MCF 10A (cell line): Measurements from ENCODE around the gene SOWAHB. TPM values are rescaled to one million over a fixed set of nuclear protein-coding genes. Genes with fewer than 3 reads are reported as not detected.
"Not testable (repeated sequence)": the region's sequence is repeated elsewhere in the genome, so short reads cannot be mapped to it uniquely, and the experiment has no call there.

Source experiments
- BruUV-seq: library from RNA; stranded (reverse); fragments of 400-500 nt; replicated peaks from 2 replicates; lab custom pipeline; 2021; lab: Mats Ljungman, UMichigan
- CTCF ChIA-PET: fragments of 300-600 bp; sonication (Branson Sonifier 250); formaldehyde crosslinking; extraction: SDS; loops from one replicate; lab custom pipeline; 2021; ENCODE audit warnings: antibody characterized with exemption, inconsistent platforms; lab: Yijun Ruan, JAX
- POLR2A ChIA-PET: fragments of 300-600, 350-650 bp; sonication (Branson Sonifier 250); formaldehyde crosslinking; extraction: SDS; loops from one replicate; lab custom pipeline; 2020; ENCODE audit warnings: antibody characterized with exemption, inconsistent platforms; lab: Yijun Ruan, JAX
- DNase-seq: peaks from one replicate; pipeline ENCODE4 v3.0.0-alpha.2; 2018; ENCODE audit not compliant: unreplicated experiment
- H3K27ac Mint-ChIP-seq: one replicate; pipeline ENCODE4 v1.8.0; 2022; ENCODE audit warnings: mild to moderate bottlenecking, low read depth, mixed read lengths; ENCODE audit not compliant: unreplicated experiment
- H3K27me3 Mint-ChIP-seq: one replicate; pipeline ENCODE4 v1.8.0; 2022; ENCODE audit warnings: mixed read lengths; ENCODE audit not compliant: insufficient read depth, unreplicated experiment
- H3K36me3 Mint-ChIP-seq: one replicate; pipeline ENCODE4 v1.8.0; 2022; ENCODE audit warnings: mild to moderate bottlenecking, moderate library complexity, mixed read lengths; ENCODE audit not compliant: insufficient read depth, unreplicated experiment
- H3K4me1 Mint-ChIP-seq: one replicate; pipeline ENCODE4 v1.8.0; 2022; ENCODE audit warnings: mixed read lengths; ENCODE audit not compliant: insufficient read depth, unreplicated experiment
- H3K4me3 Mint-ChIP-seq: one replicate; pipeline ENCODE4 v1.8.0; 2022; ENCODE audit warnings: mild to moderate bottlenecking, moderate library complexity, mixed read lengths; ENCODE audit not compliant: unreplicated experiment
- H3K9me3 Mint-ChIP-seq: one replicate; pipeline ENCODE4 v1.8.0; 2022; ENCODE audit warnings: mixed read lengths; ENCODE audit not compliant: unreplicated experiment
- intact Hi-C: fragments of 100-400 bp; cut with micrococcal nuclease; formaldehyde crosslinking; loops from 2 replicates; pipeline ENCODE4 v1.14.1; 2022
- total RNA-seq: library from RNA; stranded (reverse); gene quantifications from 2 replicates; pipeline ENCODE4 v1.2.3, GENCODE V29; 2022
- TF ChIP-seq, protein P1 (sequence below): fragments of 200-600 bp; IDR thresholded peaks from one replicate; pipeline ENCODE4 v1.8.0; 2022; ENCODE audit warnings: antibody characterized with exemption, mild to moderate bottlenecking; ENCODE audit not compliant: unreplicated experiment

Gene SOWAHB
- total RNA-seq, 1 experiment from 2014 or later = 0.58 TPM

- ChIA-PET POLR2A (no interaction called here), CTCF (interaction anchor here (0.6 to 0.7 kb wide), 2 partner anchors 32 to 486 kb away, joined by 3 to 6 read pairs; no protein-coding TSS in a partner anchor)
- BruUV-seq = no TSS peak
- H3K4me3 Mint-ChIP-seq = no peak overlapping the region
- DNase-seq = no peak
- TF ChIP-seq, protein P1, sequence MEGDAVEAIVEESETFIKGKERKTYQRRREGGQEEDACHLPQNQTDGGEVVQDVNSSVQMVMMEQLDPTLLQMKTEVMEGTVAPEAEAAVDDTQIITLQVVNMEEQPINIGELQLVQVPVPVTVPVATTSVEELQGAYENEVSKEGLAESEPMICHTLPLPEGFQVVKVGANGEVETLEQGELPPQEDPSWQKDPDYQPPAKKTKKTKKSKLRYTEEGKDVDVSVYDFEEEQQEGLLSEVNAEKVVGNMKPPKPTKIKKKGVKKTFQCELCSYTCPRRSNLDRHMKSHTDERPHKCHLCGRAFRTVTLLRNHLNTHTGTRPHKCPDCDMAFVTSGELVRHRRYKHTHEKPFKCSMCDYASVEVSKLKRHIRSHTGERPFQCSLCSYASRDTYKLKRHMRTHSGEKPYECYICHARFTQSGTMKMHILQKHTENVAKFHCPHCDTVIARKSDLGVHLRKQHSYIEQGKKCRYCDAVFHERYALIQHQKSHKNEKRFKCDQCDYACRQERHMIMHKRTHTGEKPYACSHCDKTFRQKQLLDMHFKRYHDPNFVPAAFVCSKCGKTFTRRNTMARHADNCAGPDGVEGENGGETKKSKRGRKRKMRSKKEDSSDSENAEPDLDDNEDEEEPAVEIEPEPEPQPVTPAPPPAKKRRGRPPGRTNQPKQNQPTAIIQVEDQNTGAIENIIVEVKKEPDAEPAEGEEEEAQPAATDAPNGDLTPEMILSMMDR = no peak
- H3K4me1 Mint-ChIP-seq = no peaks in the 10 kb centered on the region
- intact Hi-C loops = no loop called here
- no peaks in the 10 kb centered on the region for H3K27me3 Mint-ChIP-seq
- no peaks in the 10 kb centered on the region for H3K9me3 Mint-ChIP-seq
- H3K36me3 Mint-ChIP-seq = no peaks in the 10 kb centered on the region
- H3K27ac Mint-ChIP-seq = no peak overlapping the region
These were observed 25.4 kb downstream of the SOWAHB start for GRCh38 chr4:76872556-76872955.

DNA sequence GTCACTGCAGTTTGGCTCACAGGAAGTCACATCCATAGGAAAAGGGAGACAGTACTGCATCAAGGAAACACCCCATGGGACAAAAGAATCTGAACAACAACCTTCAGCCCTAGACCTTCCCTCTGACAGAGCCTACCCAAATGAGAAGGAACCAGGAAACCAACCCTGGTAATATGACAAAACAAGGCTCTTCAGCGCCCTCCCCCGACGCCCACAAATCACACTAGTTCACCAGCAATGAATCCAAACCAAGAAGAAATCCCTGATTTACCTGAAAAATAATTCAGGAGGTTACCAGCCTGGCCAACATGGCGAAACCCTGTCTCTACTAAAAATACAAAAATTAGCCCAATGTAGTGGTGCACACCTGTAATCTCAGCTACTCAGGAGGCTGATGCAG, 29.2 kb downstream of the SOWAHB start:
- POLR2A ChIA-PET, H3K4me3 Mint-ChIP-seq, CTCF ChIA-PET, H3K27me3 Mint-ChIP-seq, BruUV-seq, H3K4me1 Mint-ChIP-seq, intact Hi-C loops, H3K27ac Mint-ChIP-seq, DNase-seq, H3K36me3 Mint-ChIP-seq, H3K9me3 Mint-ChIP-seq: not testable (repeated sequence)

GRCh38 chr4:76867880-76868655, 29.9 kb downstream of the SOWAHB start:
- POLR2A ChIA-PET = no interaction called here
- TF ChIP-seq, protein P1 = no peak
- no TSS peak for BruUV-seq
- Mint-ChIP-seq H3K27ac (no peak overlapping the region), H3K9me3 (no peaks in the 10 kb centered on the region), H3K4me1 (no peaks in the 10 kb centered on the region), H3K27me3 (no peaks in the 10 kb centered on the region), H3K4me3 (no peak overlapping the region), H3K36me3 (no peaks in the 10 kb centered on the region)
- CTCF ChIA-PET = no interaction called here
- peak; percentile 18 for DNase-seq
- intact Hi-C loops = no loop called here

GRCh38 chr4:76867377-76867776, 30.6 kb downstream of the SOWAHB start:
- BruUV-seq = no TSS peak
- no peaks in the 10 kb centered on the region for H3K27me3 Mint-ChIP-seq
- no peaks in the 10 kb centered on the region for H3K9me3 Mint-ChIP-seq
- intact Hi-C loops = no loop called here
- TF ChIP-seq, protein P1 = no peak
- DNase-seq = no peak
- CTCF ChIA-PET = no interaction called here
- H3K4me3 Mint-ChIP-seq = no peak overlapping the region
- H3K36me3 Mint-ChIP-seq = no peaks in the 10 kb centered on the region
- H3K4me1 Mint-ChIP-seq = no peaks in the 10 kb centered on the region
- H3K27ac Mint-ChIP-seq = no peak overlapping the region
- POLR2A ChIA-PET = no interaction called here
